Thymus (tissue), 14 donors: ENCODE results near the gene C3orf70. TPM values are rescaled to one million over a fixed set of nuclear protein-coding genes. Genes with fewer than 3 reads are reported as not detected.

Source experiments
- DNase-seq, 9 donors: peaks; one replicate each; pipeline ENCODE4 v3.0.0-alpha.2; 2013; ENCODE audit warnings: low spot score in 9 of 9, low read depth in 6 of 9, missing footprints in 1 of 9
- H3K27ac ChIP-seq, 2 donors: one replicate each; pipeline ENCODE4 v1.5.1; 2013; ENCODE audit warnings: control low read depth in 1 of 2, low read depth in 1 of 2, low read length in 1 of 2, mild to moderate bottlenecking in 1 of 2, moderate library complexity in 1 of 2
- H3K27me3 ChIP-seq, 2 donors: one replicate each; pipeline ENCODE4 v1.5.1; 2013; ENCODE audit warnings: low read length in 1 of 2; ENCODE audit not compliant: control insufficient read depth in 2 of 2, insufficient read depth in 1 of 2
- H3K36me3 ChIP-seq, 2 donors: one replicate each; pipeline ENCODE4 v1.5.1; 2013; ENCODE audit warnings: low read length in 1 of 2, mild to moderate bottlenecking in 1 of 2, moderate library complexity in 1 of 2; ENCODE audit not compliant: control insufficient read depth in 2 of 2, insufficient read depth in 2 of 2
- H3K4me1 ChIP-seq, 2 donors: one replicate each; pipeline ENCODE4 v1.5.1; 2013; ENCODE audit warnings: low read length in 2 of 2; ENCODE audit not compliant: control insufficient read depth in 2 of 2, insufficient read depth in 2 of 2
- H3K4me3 ChIP-seq, 2 donors: one replicate each; pipeline ENCODE4 v1.5.1; 2013; ENCODE audit warnings: low read length in 2 of 2, control low read depth in 1 of 2, mild to moderate bottlenecking in 1 of 2
- H3K9me3 ChIP-seq, 2 donors: one replicate each; pipeline ENCODE4 v1.5.1; 2013; ENCODE audit warnings: low read length in 1 of 2, mild to moderate bottlenecking in 1 of 2; ENCODE audit not compliant: control insufficient read depth in 2 of 2, insufficient read depth in 1 of 2
- WGBS: extraction: QIAGEN DNeasy Blood & Tissue Kit; methylation state at CpG from one replicate; pipeline ENCODE4 v1.1.7; 2013; 5-methylcytosine and 5-hydroxymethylcytosine counted together
- long read RNA-seq, 10 donors: transcript quantifications; one replicate each; lab custom pipeline, GENCODE V29; 2026
- polyA plus RNA-seq: library from polyadenylated mRNA; stranded (reverse); fragments of 200-250 nt; gene quantifications from one replicate; pipeline ENCODE4 v1.2.3, GENCODE V29; 2013
- total RNA-seq: library from RNA; stranded (reverse); fragments of 120-200 nt; gene quantifications from one replicate; pipeline ENCODE4 v1.2.4, GENCODE V29; 2013
- donor health status: healthy.

Gene C3orf70, protein sequence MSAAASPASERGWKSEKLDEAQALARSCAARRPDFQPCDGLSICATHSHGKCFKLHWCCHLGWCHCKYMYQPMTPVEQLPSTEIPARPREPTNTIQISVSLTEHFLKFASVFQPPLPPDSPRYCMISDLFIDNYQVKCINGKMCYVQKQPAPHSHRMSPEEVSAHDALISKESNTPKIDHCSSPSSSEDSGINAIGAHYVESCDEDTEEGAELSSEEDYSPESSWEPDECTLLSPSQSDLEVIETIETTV
- 0.76 TPM for total RNA-seq
- polyA plus RNA-seq: 0.78 TPM
- long read RNA-seq, donor 1: 0 reads
- long read RNA-seq, donor 2: 0 reads
- long read RNA-seq, donor 3, full-length matches to known transcripts: 1 of 1 reads
- long read RNA-seq, donor 3, partial matches to known transcripts: 0 of 1 reads
- long read RNA-seq, donor 3, other reads (novel, unspliced or antisense): 0 of 1 reads
- long read RNA-seq, donor 4: 0 reads
- long read RNA-seq, donor 5: 0 reads
- long read RNA-seq, donor 6, full-length matches to known transcripts: 1 of 1 reads
- long read RNA-seq, donor 6, partial matches to known transcripts: 0 of 1 reads
- long read RNA-seq, donor 6, other reads (novel, unspliced or antisense): 0 of 1 reads
- long read RNA-seq, donor 7: 0 reads
- long read RNA-seq, donor 8, full-length matches to known transcripts: 1 of 1 reads
- long read RNA-seq, donor 8, partial matches to known transcripts: 0 of 1 reads
- long read RNA-seq, donor 8, other reads (novel, unspliced or antisense): 0 of 1 reads
- long read RNA-seq, donor 9: 0 reads
- long read RNA-seq, donor 10: 0 reads

GRCh38 chr3:185152410-185153170, at the start of gene C3orf70:
Gene C3orf70 (minus strand): TSS chr3:185153060. CDS start chr3:185152823, 237 bp downstream.
- Histone ChIP-seq H3K36me3 (no peaks in the 10 kb centered on the region), H3K27me3 (peaks cover 32 to 61% of the 10 kb centered on the region in 2 donors), H3K4me1 (peaks cover 2 to 5% of the 10 kb centered on the region in 2 donors), H3K9me3 (peaks cover 0 to 1% of the 10 kb centered on the region in 2 donors), H3K27ac (no peak within 1 kb of the TSS), H3K4me3 (peak within 1 kb of the TSS; percentile 40 to 44)
- peak in 4 of 9 donors; percentile 28 to 52 (median 37) for DNase-seq
- under 1% methylated on average over 102 of the region's 113 CpGs for WGBS

GRCh38 chr3:185200639-185201038, 47.8 kb upstream of the C3orf70 start:
- DNase-seq: no peak
- no peaks in the 10 kb centered on the region for H3K36me3 ChIP-seq
- no peak overlapping the region for H3K4me3 ChIP-seq
- H3K9me3 ChIP-seq: no peaks in the 10 kb centered on the region
- no peak overlapping the region for H3K27ac ChIP-seq
- H3K27me3 ChIP-seq: no peaks in the 10 kb centered on the region
- no peaks in the 10 kb centered on the region for H3K4me1 ChIP-seq
- WGBS: 98% methylated on average over 5 of the region's 5 CpGs

GRCh38 chr3:185199671-185200070, 46.8 kb upstream of the C3orf70 start:
- Histone ChIP-seq H3K36me3 (no peaks in the 10 kb centered on the region), H3K9me3 (no peaks in the 10 kb centered on the region), H3K27ac (no peak overlapping the region), H3K4me1 (no peaks in the 10 kb centered on the region), H3K4me3 (no peak overlapping the region), H3K27me3 (no peaks in the 10 kb centered on the region)
- DNase-seq: no peak
- 98% methylated on average over 5 of the region's 5 CpGs for WGBS

DNA sequence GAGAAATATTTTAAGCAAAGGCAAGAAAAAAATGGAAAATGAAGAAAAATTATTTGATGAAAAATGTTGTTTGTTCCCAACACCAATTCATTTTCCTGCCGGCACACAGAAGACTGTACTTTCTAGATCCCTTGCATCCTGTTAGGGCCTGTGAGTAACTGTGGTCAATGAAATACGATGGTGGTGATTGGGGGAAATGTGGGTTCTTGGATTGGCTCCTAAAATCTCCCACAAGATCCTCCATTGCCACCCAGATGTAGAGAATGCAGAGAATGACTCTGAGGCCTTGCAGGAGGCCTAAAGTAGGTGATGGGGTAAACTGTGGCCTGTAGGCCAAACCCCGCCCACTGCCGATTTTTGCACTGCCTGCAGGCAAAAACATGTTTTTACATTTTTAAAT, 46.3 kb upstream of the C3orf70 start:
- Histone ChIP-seq H3K36me3 (no peaks in the 10 kb centered on the region), H3K27me3 (no peaks in the 10 kb centered on the region), H3K4me1 (no peaks in the 10 kb centered on the region), H3K27ac (no peak overlapping the region), H3K9me3 (no peaks in the 10 kb centered on the region), H3K4me3 (no peak overlapping the region)
- DNase-seq: no peak
- 96% methylated on average over 4 of the region's 4 CpGs for WGBS

DNA sequence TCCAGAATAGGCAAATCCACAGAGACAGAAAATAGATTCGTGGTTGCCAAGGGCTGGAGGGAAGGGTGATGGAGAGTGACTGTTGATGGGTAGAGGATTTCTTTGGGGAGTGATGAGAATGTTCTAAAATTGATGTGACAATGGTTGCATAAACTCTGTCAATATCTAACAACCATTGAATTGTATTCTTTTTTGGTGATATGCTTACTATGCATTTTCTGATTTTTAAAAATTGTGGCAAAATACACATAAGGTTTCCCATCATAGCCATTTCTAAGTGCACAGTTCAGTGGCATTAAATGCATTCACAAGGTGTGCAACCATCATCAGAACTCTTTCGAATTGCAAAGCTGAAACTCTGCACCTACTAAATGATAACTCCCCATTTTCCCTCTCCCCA, 44.2 kb upstream of the C3orf70 start:
- no peak for DNase-seq
- no peak overlapping the region for H3K27ac ChIP-seq
- WGBS: 96% methylated on average over 2 of the region's 2 CpGs

DNA sequence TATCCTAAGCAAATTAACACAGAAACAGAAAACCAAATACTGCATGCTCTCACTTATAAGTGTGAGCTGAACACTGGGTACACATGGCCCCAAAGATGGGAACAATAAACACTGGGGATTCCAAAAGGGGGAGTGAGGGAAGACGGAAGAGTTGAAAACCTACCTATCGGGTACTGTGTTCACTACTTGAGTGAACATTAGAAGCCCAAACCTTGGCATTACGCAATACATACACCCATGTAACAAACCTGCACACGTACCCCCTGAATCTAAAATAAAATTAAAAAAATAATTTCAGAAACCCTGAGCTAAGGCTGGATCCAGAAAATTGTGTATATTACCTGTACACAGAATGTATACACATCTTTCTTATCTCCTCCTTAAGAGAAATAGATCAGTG, 42.8 kb upstream of the C3orf70 start:
- 98% methylated on average over 4 of the region's 4 CpGs for WGBS
- DNase-seq: no peak

More for the DNA sequence above, 44.2 kb upstream of the C3orf70 start:
- Histone ChIP-seq H3K4me3 (no peak overlapping the region), H3K4me1 (no peaks in the 10 kb centered on the region), H3K9me3 (no peaks in the 10 kb centered on the region), H3K27me3 (no peaks in the 10 kb centered on the region), H3K36me3 (no peaks in the 10 kb centered on the region)

DNA sequence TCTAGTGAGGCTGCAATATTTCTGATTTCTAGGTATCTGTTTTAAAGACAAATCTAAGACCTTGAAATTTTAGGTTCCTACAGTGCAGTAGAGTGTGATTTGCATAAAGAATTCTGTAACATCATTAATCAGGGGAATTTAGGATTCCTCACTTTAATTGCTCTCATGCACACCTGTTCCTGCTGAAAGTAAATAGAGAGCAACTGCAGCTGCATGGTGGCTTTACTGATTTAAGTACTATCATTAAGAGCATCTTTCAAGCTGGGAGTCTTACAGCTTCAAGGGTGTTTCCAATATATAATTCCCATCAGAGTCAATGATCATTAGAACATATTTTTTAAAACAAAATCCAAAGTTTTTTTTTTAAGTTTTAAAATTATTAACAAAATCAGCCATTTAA, 36.0 kb upstream of the C3orf70 start:
- no peaks in the 10 kb centered on the region for H3K27me3 ChIP-seq
- no peaks in the 10 kb centered on the region for H3K4me1 ChIP-seq
- H3K4me3 ChIP-seq: no peak overlapping the region
- H3K9me3 ChIP-seq: no peaks in the 10 kb centered on the region
- no peaks in the 10 kb centered on the region for H3K36me3 ChIP-seq
- DNase-seq: no peak
- no peak overlapping the region for H3K27ac ChIP-seq

More for the DNA sequence above, 42.8 kb upstream of the C3orf70 start:
- H3K9me3 ChIP-seq: no peaks in the 10 kb centered on the region
- no peak overlapping the region for H3K4me3 ChIP-seq
- no peaks in the 10 kb centered on the region for H3K4me1 ChIP-seq
- H3K27ac ChIP-seq: no peak overlapping the region
- no peaks in the 10 kb centered on the region for H3K27me3 ChIP-seq
- H3K36me3 ChIP-seq: no peaks in the 10 kb centered on the region

GRCh38 chr3:185187391-185187790, 34.5 kb upstream of the C3orf70 start:
- Histone ChIP-seq H3K27ac (no peak overlapping the region), H3K4me3 (no peak overlapping the region), H3K4me1 (no peaks in the 10 kb centered on the region), H3K9me3 (no peaks in the 10 kb centered on the region), H3K27me3 (no peaks in the 10 kb centered on the region), H3K36me3 (no peaks in the 10 kb centered on the region)
- WGBS: 95% methylated on average over 2 of the region's 2 CpGs
- no peak for DNase-seq
